GM19351 (cell line): ENCODE measurements around the gene BRIP1.
"Not testable (repeated sequence)": the region's sequence is repeated elsewhere in the genome, so short reads cannot be mapped to it uniquely, and the experiment has no call there.

Experiments used
- ATAC-seq: cut with Tn5 transposase; IDR thresholded peaks from one replicate; pipeline ENCODE4 v1.9.1; 2021; ENCODE audit warnings: mild to moderate bottlenecking, moderate library complexity; ENCODE audit not compliant: unreplicated experiment

BRIP1 gene

GRCh38 chr17:61702450-61702849, 160.9 kb downstream of the BRIP1 start:
- no peak for ATAC-seq

- no peak for ATAC-seq
Measured at GRCh38 chr17:61701978-61702377, 161.3 kb downstream of the BRIP1 start.

- no peak for ATAC-seq
Measured at GRCh38 chr17:61701334-61701733, 162.0 kb downstream of the BRIP1 start.

GRCh38 chr17:61700252-61700651, 163.1 kb downstream of the BRIP1 start:
- no peak for ATAC-seq

GRCh38 chr17:61699694-61700093, 163.6 kb downstream of the BRIP1 start:
- no peak for ATAC-seq

- no peak for ATAC-seq
Measured at GRCh38 chr17:61699032-61699431, 164.3 kb downstream of the BRIP1 start.

GRCh38 chr17:61698244-61698643, 165.1 kb downstream of the BRIP1 start:
- ATAC-seq = no peak

- no peak for ATAC-seq
Measured at GRCh38 chr17:61695779-61696337, 167.5 kb downstream of the BRIP1 start.

GRCh38 chr17:61694095-61694494, 169.2 kb downstream of the BRIP1 start:
- ATAC-seq = no peak

GRCh38 chr17:61689610-61690180, 173.6 kb downstream of the BRIP1 start:
- no peak for ATAC-seq

- ATAC-seq = no peak
Measured at GRCh38 chr17:61687769-61688168, 175.6 kb downstream of the BRIP1 start.

GRCh38 chr17:61686113-61686512, 177.2 kb downstream of the BRIP1 start:
- ATAC-seq = no peak

- no peak for ATAC-seq
Measured at GRCh38 chr17:61684818-61685217, 178.5 kb downstream of the BRIP1 start.

GRCh38 chr17:61684172-61684571, 179.2 kb downstream of the BRIP1 start:
- no peak for ATAC-seq

- no peak for ATAC-seq
Measured at GRCh38 chr17:61683466-61683865, 179.9 kb downstream of the BRIP1 start.

GRCh38 chr17:61680921-61681320, 182.4 kb downstream of the BRIP1 start:
- no peak for ATAC-seq

- ATAC-seq = no peak
Measured at GRCh38 chr17:61678339-61678738, 185.0 kb downstream of the BRIP1 start.

GRCh38 chr17:61677150-61677811, 186.0 kb downstream of the BRIP1 start:
- ATAC-seq = not testable (repeated sequence)

- ATAC-seq = not testable (repeated sequence)
Measured at GRCh38 chr17:61676522-61676921, 186.8 kb downstream of the BRIP1 start.

GRCh38 chr17:61674609-61675008, 188.7 kb downstream of the BRIP1 start:
- not testable (repeated sequence) for ATAC-seq

GRCh38 chr17:61673019-61673897, 190.1 kb downstream of the BRIP1 start:
- ATAC-seq = not testable (repeated sequence)
